ENCODE results near the gene GATM. TPM values are rescaled to one million over a fixed set of nuclear protein-coding genes. Genes with fewer than 3 reads are reported as not detected.

The GATM gene
- total RNA-seq, 2 donors from 2014 or later: 36.0 to 38.2 TPM

DNA sequence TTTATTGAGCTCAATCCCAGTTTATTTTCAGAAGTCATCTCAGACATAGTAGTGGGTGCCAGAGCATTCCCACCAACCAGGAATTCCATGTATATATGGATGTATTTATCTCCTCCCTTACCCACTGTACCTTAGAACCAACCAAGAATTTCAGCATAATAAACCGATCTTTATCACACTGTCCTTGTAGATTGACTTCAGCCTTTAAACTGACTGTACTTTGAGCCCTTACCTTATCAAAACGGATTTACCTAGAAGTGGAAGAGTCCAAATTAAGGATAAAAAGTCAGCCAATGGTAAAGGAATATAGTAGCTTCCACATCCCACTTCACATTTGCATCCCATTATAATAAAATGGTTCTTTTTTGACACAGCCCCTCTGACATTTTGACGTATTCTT, 37.9 kb downstream of the GATM start:
- no peaks in the 10 kb centered on the region for H3K9me3 ChIP-seq
- no peak overlapping the region for H3K27ac ChIP-seq
- H3K27me3 ChIP-seq: no peaks in the 10 kb centered on the region
- no peak for DNase-seq (ENCODE audit: low spot score)
- H3K4me3 ChIP-seq: no peak overlapping the region
- H3K36me3 ChIP-seq: no peaks in the 10 kb centered on the region
- TF ChIP-seq, protein P1, sequence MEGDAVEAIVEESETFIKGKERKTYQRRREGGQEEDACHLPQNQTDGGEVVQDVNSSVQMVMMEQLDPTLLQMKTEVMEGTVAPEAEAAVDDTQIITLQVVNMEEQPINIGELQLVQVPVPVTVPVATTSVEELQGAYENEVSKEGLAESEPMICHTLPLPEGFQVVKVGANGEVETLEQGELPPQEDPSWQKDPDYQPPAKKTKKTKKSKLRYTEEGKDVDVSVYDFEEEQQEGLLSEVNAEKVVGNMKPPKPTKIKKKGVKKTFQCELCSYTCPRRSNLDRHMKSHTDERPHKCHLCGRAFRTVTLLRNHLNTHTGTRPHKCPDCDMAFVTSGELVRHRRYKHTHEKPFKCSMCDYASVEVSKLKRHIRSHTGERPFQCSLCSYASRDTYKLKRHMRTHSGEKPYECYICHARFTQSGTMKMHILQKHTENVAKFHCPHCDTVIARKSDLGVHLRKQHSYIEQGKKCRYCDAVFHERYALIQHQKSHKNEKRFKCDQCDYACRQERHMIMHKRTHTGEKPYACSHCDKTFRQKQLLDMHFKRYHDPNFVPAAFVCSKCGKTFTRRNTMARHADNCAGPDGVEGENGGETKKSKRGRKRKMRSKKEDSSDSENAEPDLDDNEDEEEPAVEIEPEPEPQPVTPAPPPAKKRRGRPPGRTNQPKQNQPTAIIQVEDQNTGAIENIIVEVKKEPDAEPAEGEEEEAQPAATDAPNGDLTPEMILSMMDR (IDR thresholded peaks at IDR 0.05): no peak
- no peaks in the 10 kb centered on the region for H3K4me1 ChIP-seq

DNA sequence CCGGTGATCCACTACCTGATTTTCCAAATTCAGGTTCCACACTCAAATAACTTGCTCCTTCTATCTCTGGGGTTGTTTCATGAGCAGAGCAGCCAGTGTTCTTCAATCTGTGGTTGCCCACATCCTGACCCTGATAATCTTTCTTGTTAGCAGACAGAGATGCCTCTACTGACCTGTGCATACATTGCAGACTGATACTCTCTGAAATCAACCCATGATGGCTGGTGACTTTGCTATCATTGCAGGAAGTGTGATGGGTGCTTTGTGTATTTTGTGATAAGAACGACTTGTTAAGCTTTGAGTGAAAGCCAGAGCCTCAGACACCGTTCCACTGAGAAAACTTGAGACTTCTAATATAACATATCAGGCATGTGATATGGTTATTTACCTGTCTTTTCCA, 39.9 kb downstream of the GATM start:
- H3K4me3 ChIP-seq: no peak overlapping the region
- TF ChIP-seq, protein P1 (IDR thresholded peaks at IDR 0.05): no peak
- no peak for DNase-seq (ENCODE audit: low spot score)
- no peak overlapping the region for H3K27ac ChIP-seq
- H3K36me3 ChIP-seq: no peaks in the 10 kb centered on the region
- peaks cover 0 to 10% of the 10 kb centered on the region in 2 donors for H3K4me1 ChIP-seq
- H3K9me3 ChIP-seq: no peaks in the 10 kb centered on the region
- no peaks in the 10 kb centered on the region for H3K27me3 ChIP-seq

DNA sequence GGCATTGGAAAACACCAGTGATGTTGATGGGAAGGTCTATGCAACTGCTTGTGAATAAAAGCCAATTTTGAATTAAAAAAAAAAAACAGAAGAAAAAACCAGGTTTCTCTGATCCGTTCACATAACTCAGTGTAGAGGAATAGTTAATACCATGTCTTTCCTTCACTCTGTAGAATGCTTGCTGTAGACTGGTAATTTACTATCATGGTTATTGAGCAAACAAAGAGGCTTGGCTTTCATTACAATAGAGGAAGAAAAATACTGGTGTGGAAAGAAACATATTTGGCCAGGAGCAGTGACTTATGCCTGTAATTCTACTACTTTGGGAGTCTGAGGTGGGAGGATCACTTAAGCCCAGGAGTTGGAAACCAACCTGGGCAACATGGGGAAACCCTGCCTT, 41.1 kb downstream of the GATM start:
- H3K9me3 ChIP-seq: no peaks in the 10 kb centered on the region
- peaks cover 0 to 13% of the 10 kb centered on the region in 2 donors for H3K4me1 ChIP-seq
- no peaks in the 10 kb centered on the region for H3K27me3 ChIP-seq
- DNase-seq (ENCODE audit: low spot score): no peak
- H3K36me3 ChIP-seq: no peaks in the 10 kb centered on the region
- no peak overlapping the region for H3K4me3 ChIP-seq
- TF ChIP-seq, protein P1 (IDR thresholded peaks at IDR 0.05): no peak
- no peak overlapping the region for H3K27ac ChIP-seq

DNA sequence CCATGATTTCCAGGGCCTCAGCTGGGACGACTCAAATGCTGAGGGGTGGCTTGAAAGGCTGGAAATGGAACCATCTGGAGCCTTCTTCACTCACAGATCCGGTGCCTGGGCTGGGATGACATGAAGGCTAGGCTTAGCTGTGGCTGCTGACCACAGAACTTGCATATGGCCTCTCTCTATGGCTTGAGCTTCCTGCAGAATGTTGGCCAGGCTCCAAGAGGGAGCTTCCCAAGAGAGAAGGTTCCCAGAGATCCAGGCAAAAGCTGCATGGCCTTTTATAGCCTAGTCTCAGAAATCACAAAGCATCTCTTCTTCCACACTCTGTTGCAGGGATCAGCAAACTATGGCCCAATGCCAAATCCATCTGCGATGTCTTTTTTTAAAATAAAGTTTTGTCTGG, 44.8 kb downstream of the GATM start:
- Histone ChIP-seq H3K27me3 (no peaks in the 10 kb centered on the region), H3K27ac (no peak overlapping the region), H3K4me1 (peaks cover 0 to 13% of the 10 kb centered on the region in 2 donors), H3K9me3 (no peaks in the 10 kb centered on the region), H3K4me3 (no peak overlapping the region), H3K36me3 (no peaks in the 10 kb centered on the region)
- TF ChIP-seq, protein P1 (IDR thresholded peaks at IDR 0.05): no peak
- DNase-seq (ENCODE audit: low spot score): no peak

DNA sequence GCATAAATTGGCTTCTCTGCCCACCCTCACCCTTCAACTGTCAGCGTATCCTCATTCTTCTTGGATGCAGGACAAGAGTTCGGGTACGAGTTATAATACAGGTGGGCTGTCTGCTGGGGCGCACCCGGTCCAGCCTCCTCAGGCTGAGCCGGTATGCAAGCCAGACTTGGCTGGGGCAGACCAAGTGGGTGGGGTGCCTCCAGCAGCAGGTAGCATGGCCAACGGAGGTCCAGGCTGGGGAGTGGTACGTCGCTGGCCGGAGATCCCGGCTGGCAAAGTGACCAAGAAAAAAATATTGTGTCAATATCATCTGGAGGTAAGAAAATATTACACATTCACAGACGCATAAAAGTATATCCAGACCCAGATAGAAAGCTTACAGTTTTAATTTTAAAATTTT, 45.6 kb downstream of the GATM start:
- Histone ChIP-seq H3K9me3 (no peaks in the 10 kb centered on the region), H3K4me3 (no peak overlapping the region), H3K4me1 (peaks cover 0 to 13% of the 10 kb centered on the region in 2 donors), H3K36me3 (no peaks in the 10 kb centered on the region), H3K27me3 (no peaks in the 10 kb centered on the region), H3K27ac (peak overlapping the region in 1 of 2 donors; percentile 41)
- DNase-seq (ENCODE audit: low spot score): no peak
- TF ChIP-seq, protein P1 (IDR thresholded peaks at IDR 0.05): no peak

DNA sequence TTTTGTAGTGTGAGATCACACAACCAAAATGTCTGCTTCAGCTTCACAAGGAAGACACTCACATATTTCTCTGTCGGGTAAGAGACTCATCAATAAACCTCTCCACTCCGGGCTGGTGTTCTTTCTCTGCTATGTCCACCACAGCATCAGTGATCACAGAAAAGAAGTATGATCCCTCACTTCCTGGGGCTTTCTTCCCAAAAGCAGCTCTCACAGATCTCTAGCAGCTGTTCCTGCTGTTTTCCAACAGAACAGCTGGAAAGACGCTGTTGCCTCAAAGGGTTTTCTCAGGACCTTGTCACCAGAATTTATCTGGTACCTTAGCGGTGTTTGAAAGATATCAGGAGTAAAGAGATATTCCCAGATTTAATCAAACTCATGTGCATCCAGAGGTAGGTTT, 46.4 kb downstream of the GATM start:
- TF ChIP-seq, protein P1 (IDR thresholded peaks at IDR 0.05): no peak

More for the DNA sequence above, 46.4 kb downstream of the GATM start:
- H3K27me3 ChIP-seq: no peaks in the 10 kb centered on the region
- peaks cover 0 to 13% of the 10 kb centered on the region in 2 donors for H3K4me1 ChIP-seq
- peak overlapping the region in 1 of 2 donors; percentile 41 for H3K27ac ChIP-seq
- no peak overlapping the region for H3K4me3 ChIP-seq
- DNase-seq (ENCODE audit: low spot score): no peak
- no peaks in the 10 kb centered on the region for H3K9me3 ChIP-seq
- no peaks in the 10 kb centered on the region for H3K36me3 ChIP-seq
